HL-60 (cell line): ENCODE results near the gene RAD9A.

Source experiments
- DNase-seq, 2 experiments: peaks; one replicate each; pipeline ENCODE4 v3.0.0-alpha.2; 2010 to 2020; ENCODE audit warnings: low read depth in 1 of 2, low spot score in 1 of 2
- H3K27ac ChIP-seq: fragments of 250-450 bp; sonication (Bioruptor Pico); replicated peaks from 2 replicates; pipeline ENCODE4 v1.5.1; 2020; ENCODE audit warnings: mild to moderate bottlenecking, moderate library complexity
- H3K27me3 ChIP-seq: fragments of 250-450 bp; sonication (Bioruptor Pico); 2 replicates; pipeline ENCODE4 v1.5.1; 2021; ENCODE audit warnings: mild to moderate bottlenecking, moderate library complexity; ENCODE audit not compliant: insufficient read depth, poor library complexity, severe bottlenecking
- H3K4me3 ChIP-seq: replicated peaks from 2 replicates; pipeline ENCODE4 v1.5.1; 2011; ENCODE audit warnings: mild to moderate bottlenecking, control low read depth, low read length; ENCODE audit not compliant: insufficient read depth
- CTCF ChIP-seq: IDR thresholded peaks from one replicate; pipeline ENCODE4 v1.5.1; 2011; ENCODE audit warnings: low read length, control low read depth, inconsistent platforms; ENCODE audit not compliant: insufficient read depth
- GABPA ChIP-seq: IDR thresholded peaks from 2 replicates; pipeline ENCODE4 v1.6.1; 2012; ENCODE audit warnings: low read depth
- POLR2AphosphoS5 ChIP-seq: IDR thresholded peaks from 2 replicates; pipeline ENCODE4 v1.6.1; 2012; ENCODE audit warnings: low read depth
- SPI1 ChIP-seq: IDR thresholded peaks from 2 replicates; pipeline ENCODE4 v1.6.1; 2012; ENCODE audit warnings: low read depth, mild to moderate bottlenecking, borderline replicate concordance
- TF ChIP-seq, protein P1 (sequence below): IDR thresholded peaks from 2 replicates; pipeline ENCODE4 v1.6.1; 2012; ENCODE audit warnings: low read depth; ENCODE audit not compliant: insufficient replicate concordance

RAD9A gene

GRCh38 chr11:67435031-67435726 is 43.4 kb downstream of the RAD9A start:
- Histone ChIP-seq H3K4me3 (peak overlapping the region; percentile 58), H3K27ac (peak overlapping the region; percentile 98)
- no peak for TF ChIP-seq CTCF
- no peak for TF ChIP-seq GABPA
- peak; percentile 11; the same call in 1 of the 2 replicates for TF ChIP-seq POLR2AphosphoS5
- TF ChIP-seq SPI1, result no peak
- TF ChIP-seq, protein P1, sequence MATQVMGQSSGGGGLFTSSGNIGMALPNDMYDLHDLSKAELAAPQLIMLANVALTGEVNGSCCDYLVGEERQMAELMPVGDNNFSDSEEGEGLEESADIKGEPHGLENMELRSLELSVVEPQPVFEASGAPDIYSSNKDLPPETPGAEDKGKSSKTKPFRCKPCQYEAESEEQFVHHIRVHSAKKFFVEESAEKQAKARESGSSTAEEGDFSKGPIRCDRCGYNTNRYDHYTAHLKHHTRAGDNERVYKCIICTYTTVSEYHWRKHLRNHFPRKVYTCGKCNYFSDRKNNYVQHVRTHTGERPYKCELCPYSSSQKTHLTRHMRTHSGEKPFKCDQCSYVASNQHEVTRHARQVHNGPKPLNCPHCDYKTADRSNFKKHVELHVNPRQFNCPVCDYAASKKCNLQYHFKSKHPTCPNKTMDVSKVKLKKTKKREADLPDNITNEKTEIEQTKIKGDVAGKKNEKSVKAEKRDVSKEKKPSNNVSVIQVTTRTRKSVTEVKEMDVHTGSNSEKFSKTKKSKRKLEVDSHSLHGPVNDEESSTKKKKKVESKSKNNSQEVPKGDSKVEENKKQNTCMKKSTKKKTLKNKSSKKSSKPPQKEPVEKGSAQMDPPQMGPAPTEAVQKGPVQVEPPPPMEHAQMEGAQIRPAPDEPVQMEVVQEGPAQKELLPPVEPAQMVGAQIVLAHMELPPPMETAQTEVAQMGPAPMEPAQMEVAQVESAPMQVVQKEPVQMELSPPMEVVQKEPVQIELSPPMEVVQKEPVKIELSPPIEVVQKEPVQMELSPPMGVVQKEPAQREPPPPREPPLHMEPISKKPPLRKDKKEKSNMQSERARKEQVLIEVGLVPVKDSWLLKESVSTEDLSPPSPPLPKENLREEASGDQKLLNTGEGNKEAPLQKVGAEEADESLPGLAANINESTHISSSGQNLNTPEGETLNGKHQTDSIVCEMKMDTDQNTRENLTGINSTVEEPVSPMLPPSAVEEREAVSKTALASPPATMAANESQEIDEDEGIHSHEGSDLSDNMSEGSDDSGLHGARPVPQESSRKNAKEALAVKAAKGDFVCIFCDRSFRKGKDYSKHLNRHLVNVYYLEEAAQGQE, result no peak

GRCh38 chr11:67435727-67436458 is 44.1 kb downstream of the RAD9A start:
- H3K27ac ChIP-seq, result peak overlapping the region; percentile 98

More at GRCh38 chr11:67435031-67435726, 43.4 kb downstream of the RAD9A start:
- DNase-seq, result no peak
- H3K27me3 ChIP-seq, result no peaks in the 10 kb centered on the region

DNA sequence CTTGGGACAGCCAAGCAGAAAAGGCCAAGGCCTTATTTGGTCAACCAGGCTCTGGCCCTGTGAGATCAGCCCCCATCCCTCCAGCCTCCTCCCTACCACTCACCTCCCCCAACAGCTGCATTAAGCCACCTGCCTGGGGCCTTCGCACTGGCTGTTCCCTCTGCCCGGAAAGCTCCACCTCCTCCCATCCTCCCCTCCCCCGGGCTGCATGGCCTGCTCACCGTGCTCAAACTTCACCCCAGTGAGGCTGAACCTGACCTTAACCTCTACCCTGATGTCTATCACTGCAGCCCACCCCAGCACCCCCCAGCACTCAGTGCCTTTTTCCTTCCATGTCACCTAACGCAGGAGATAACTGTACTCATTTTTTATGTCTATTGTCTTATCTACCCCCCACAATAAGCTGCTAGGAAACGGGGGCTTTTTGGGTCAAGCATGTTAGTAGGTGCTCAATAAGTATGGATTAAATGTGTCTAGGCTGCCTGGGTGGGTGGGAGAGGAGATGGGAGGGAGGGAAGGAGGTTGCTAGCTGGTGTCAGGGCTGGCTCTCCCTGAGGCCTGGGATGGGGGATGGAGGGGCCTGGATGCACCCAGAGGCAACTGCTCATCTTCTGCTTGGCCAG is 44.8 kb downstream of the RAD9A start:
- peak overlapping the region; percentile 98 for H3K27ac ChIP-seq
- peak; percentile 73 to 94 for DNase-seq
- TF ChIP-seq POLR2AphosphoS5 (peak; percentile 86), GABPA (no peak)
- H3K4me3 ChIP-seq, result peak overlapping the region; percentile 58
- no peaks in the 10 kb centered on the region for H3K27me3 ChIP-seq

More at GRCh38 chr11:67435727-67436458, 44.1 kb downstream of the RAD9A start:
- TF ChIP-seq, protein P1, result no peak
- TF ChIP-seq SPI1 (no peak), POLR2AphosphoS5 (no peak), GABPA (no peak)
- no peaks in the 10 kb centered on the region for H3K27me3 ChIP-seq
- H3K4me3 ChIP-seq, result peak overlapping the region; percentile 58
- DNase-seq, result no peak

DNA sequence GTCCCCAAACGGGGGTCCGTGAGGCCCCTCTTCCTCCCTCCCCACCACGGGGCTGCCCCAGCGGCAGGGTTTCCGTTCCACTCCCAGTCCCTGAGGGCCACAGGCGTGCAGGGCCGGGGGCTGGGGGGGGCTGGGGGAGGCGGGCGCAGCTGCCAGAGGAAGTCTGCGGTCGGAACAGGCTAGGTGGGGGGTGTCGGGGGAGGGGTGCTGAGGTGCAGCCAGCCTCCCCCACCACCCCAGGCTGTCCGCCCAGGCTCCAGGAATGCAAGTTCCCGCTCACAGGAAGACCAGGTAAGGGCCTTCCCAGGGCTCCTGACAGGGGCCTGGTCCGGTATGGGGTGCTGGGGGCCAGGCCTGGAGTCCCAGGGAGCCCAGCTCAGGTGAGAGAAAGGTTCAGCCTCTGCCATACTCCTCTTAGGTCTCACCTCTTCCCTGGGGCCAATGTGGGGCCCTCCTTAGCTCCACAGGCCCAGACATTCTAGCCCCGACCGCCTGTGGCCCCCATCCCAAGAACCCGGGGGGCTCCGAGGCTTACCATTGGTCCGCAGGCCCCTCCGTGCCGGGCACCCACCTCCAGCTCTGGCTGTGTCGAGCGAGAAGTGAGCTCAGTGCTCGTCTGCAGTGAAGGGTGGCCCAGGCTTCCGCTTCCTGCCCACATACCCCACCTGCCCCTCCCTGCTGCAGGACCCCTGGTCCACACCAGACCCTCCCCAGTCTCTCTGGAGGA is 45.5 kb downstream of the RAD9A start, which contains the start of gene PTPRCAP:
TSS of gene PTPRCAP (minus strand) at position 601 of the 727 bp plus-strand sequence. CDS start at position 538, 63 bp downstream.
- peak; percentile 89 to 92 for DNase-seq
- peak within 1 kb of the TSS; percentile 58 for H3K4me3 ChIP-seq
- peak within 1 kb of the TSS; percentile 98 for H3K27ac ChIP-seq
- no peaks in the 10 kb centered on the region for H3K27me3 ChIP-seq
- TF ChIP-seq CTCF (no peak), GABPA (peak; percentile 16; the same call in 1 of the 2 replicates), POLR2AphosphoS5 (peak; percentile 94), SPI1 (peak; percentile 19; the same call in 1 of the 2 replicates)
- TF ChIP-seq, protein P1, result peak; percentile 73
